GM19099 (cell line): ENCODE results near the gene ZNF223.
A peak's percentile ranks its signal among the peaks of the same experiment; 100 is the strongest.

Experiments
- POLR2A ChIP-seq: IDR thresholded peaks from 3 replicates; pipeline ENCODE4 v1.6.1; 2011; ENCODE audit warnings: low read depth; ENCODE audit not compliant: insufficient read length; ENCODE audit errors: extremely low read depth

ZNF223 gene

GRCh38 chr19:44055870-44056269 lies 4.0 kb downstream of the ZNF223 start:
- no peak for TF ChIP-seq POLR2A

GRCh38 chr19:44059229-44059628 lies 7.4 kb downstream of the ZNF223 start:
- TF ChIP-seq POLR2A, result no peak

- no peak for TF ChIP-seq POLR2A
Observed at GRCh38 chr19:44061038-44061437, 9.2 kb downstream of the ZNF223 start.

GRCh38 chr19:44066305-44066704 lies 14.5 kb downstream of the ZNF223 start:
- TF ChIP-seq POLR2A, result no peak

GRCh38 chr19:44069415-44069814 lies 17.6 kb downstream of the ZNF223 start:
- no peak for TF ChIP-seq POLR2A

- TF ChIP-seq POLR2A, result peak; percentile 71
Observed at GRCh38 chr19:44071824-44072542, 20.1 kb downstream of the ZNF223 start, which contains the start of gene ZNF284. ZNF284 (plus strand) TSS chr19:44072159; CDS start chr19:44076390, 4,231 bp downstream.

GRCh38 chr19:44072543-44073401 lies 20.9 kb downstream of the ZNF223 start:
- no peak for TF ChIP-seq POLR2A

- TF ChIP-seq POLR2A, result no peak
Observed at GRCh38 chr19:44076325-44076724, 24.5 kb downstream of the ZNF223 start.

- no peak for TF ChIP-seq POLR2A
Observed at GRCh38 chr19:44092108-44092507, 40.3 kb downstream of the ZNF223 start.

- TF ChIP-seq POLR2A, result peak; percentile 63
Observed at GRCh38 chr19:44093931-44094765, 42.3 kb downstream of the ZNF223 start, which contains the start of gene ZNF224. ZNF224 (plus strand) TSS chr19:44094361; CDS start chr19:44097874, 3,513 bp downstream.

- no peak for TF ChIP-seq POLR2A
Observed at GRCh38 chr19:44107751-44108150, 55.9 kb downstream of the ZNF223 start.

GRCh38 chr19:44109458-44109857 lies 57.6 kb downstream of the ZNF223 start:
- TF ChIP-seq POLR2A, result no peak

- TF ChIP-seq POLR2A, result no peak
Observed at GRCh38 chr19:44111910-44112463, 60.2 kb downstream of the ZNF223 start.

GRCh38 chr19:44112802-44113137 lies 60.9 kb downstream of the ZNF223 start:
- no peak for TF ChIP-seq POLR2A

GRCh38 chr19:44113138-44113783 lies 61.4 kb downstream of the ZNF223 start, which contains the start of gene ZNF225:
ZNF225 (plus strand) TSS chr19:44113399; CDS start chr19:44115828, 2,429 bp downstream.
- TF ChIP-seq POLR2A, result peak; percentile 67
